GM18505 (cell line): ENCODE results near the gene ADM2.
"Not testable (repeated sequence)": the region's sequence is repeated elsewhere in the genome, so short reads cannot be mapped to it uniquely, and the experiment has no call there.

Experiments
- ATAC-seq: cut with Tn5 transposase; IDR thresholded peaks from one replicate; pipeline ENCODE4 v1.9.1; 2021; ENCODE audit not compliant: unreplicated experiment
- POLR2A ChIP-seq: IDR thresholded peaks from 4 replicates; pipeline ENCODE4 v1.6.1; 2011; ENCODE audit warnings: borderline replicate concordance; ENCODE audit not compliant: insufficient read depth, insufficient read length; ENCODE audit errors: extremely low read depth

ADM2 gene

GRCh38 chr22:50506611-50507420 is 25.5 kb downstream of the ADM2 start:
- peak; percentile 8 for ATAC-seq
- TF ChIP-seq POLR2A = no peak

GRCh38 chr22:50507421-50507990 is 26.2 kb downstream of the ADM2 start, which contains the start of gene LMF2:
Gene LMF2 (minus strand): TSS chr22:50507702. CDS start chr22:50507675, 27 bp downstream.
- peak; percentile 61 for TF ChIP-seq POLR2A
- peak; percentile 51 for ATAC-seq

- ATAC-seq = peak; percentile 69
- TF ChIP-seq POLR2A = peak; percentile 88
Observed at GRCh38 chr22:50507991-50508884, 26.9 kb downstream of the ADM2 start, which contains the start of gene NCAPH2. Gene NCAPH2 (plus strand): TSS chr22:50508224. CDS start chr22:50508338, 114 bp downstream.

- no peak for TF ChIP-seq POLR2A
- ATAC-seq = no peak
Observed at GRCh38 chr22:50508897-50509296, 27.6 kb downstream of the ADM2 start.

GRCh38 chr22:50513175-50513574 is 31.8 kb downstream of the ADM2 start:
- TF ChIP-seq POLR2A = no peak

GRCh38 chr22:50516068-50516467 is 34.7 kb downstream of the ADM2 start:
- no peak for TF ChIP-seq POLR2A
- ATAC-seq = no peak

More at GRCh38 chr22:50513175-50513574, 31.8 kb downstream of the ADM2 start:
- ATAC-seq = no peak

GRCh38 chr22:50516891-50517290 is 35.5 kb downstream of the ADM2 start:
- no peak for ATAC-seq
- TF ChIP-seq POLR2A = no peak

GRCh38 chr22:50517495-50518260 is 36.3 kb downstream of the ADM2 start:
- TF ChIP-seq POLR2A = no peak
- no peak for ATAC-seq

- no peak for ATAC-seq
- TF ChIP-seq POLR2A = no peak
Observed at GRCh38 chr22:50518606-50519005, 37.3 kb downstream of the ADM2 start.

- TF ChIP-seq POLR2A = no peak
- ATAC-seq = no peak
Observed at GRCh38 chr22:50519151-50519550, 37.8 kb downstream of the ADM2 start.

- not testable (repeated sequence) for ATAC-seq
Observed at GRCh38 chr22:50520184-50520583, 38.8 kb downstream of the ADM2 start.

GRCh38 chr22:50520826-50521453 is 39.6 kb downstream of the ADM2 start:
- no peak for ATAC-seq
- no peak for TF ChIP-seq POLR2A
